A549 treated with AZD9567 at 1 μM for 4 hours (cell line): ENCODE data around the gene THG1L. TPM values are rescaled to one million over a fixed set of nuclear protein-coding genes. Genes with fewer than 3 reads are reported as not detected.

Source experiments
- total RNA-seq: library from RNA; stranded (reverse); fragments of 200-300 nt; extraction: Qiagen RNA extraction; gene quantifications from 5 replicates; pipeline ENCODE4 v1.2.3, GENCODE V29; 2022; ENCODE audit not compliant: insufficient read depth

The THG1L gene
- 25.4 to 41.7 TPM (median 28.0 TPM) in 5 replicates for total RNA-seq

GRCh38 chr5:157731272-157732129 lies at the start of gene THG1L:
THG1L (plus strand) TSS chr5:157731420; CDS start chr5:157731441, 21 bp downstream.

GRCh38 chr5:157743163-157744050 lies 12.2 kb downstream of the THG1L start, which contains the start of gene LSM11:
LSM11 (plus strand) TSS chr5:157743712; CDS start chr5:157743751, 39 bp downstream.

Other genes with a start within 250 kb of the THG1L start
- 9.2 to 14.5 TPM (median 10.3 TPM) in 5 replicates for gene ADAM19, start 155.6 kb upstream of the THG1L start, total RNA-seq
- gene SOX30, start 79.0 kb upstream of the THG1L start, total RNA-seq: 0.05 to 0.08 TPM (median 0.07 TPM) in 3 of 5 replicates, not detected in the others
- not detected in 5 replicates for gene C5orf52, start 59.9 kb upstream of the THG1L start, total RNA-seq
- 2.4 to 3.2 TPM (median 3.0 TPM) in 5 replicates for gene LSM11, start 12.3 kb downstream of the THG1L start, total RNA-seq
- 66.8 to 78.4 TPM (median 72.0 TPM) in 5 replicates for gene CLINT1, start 127.7 kb downstream of the THG1L start, total RNA-seq